K562 (cell line): ENCODE results near the gene HOXB3.

Experiments used
- BCLAF1 ChIP-seq, 2 experiments: fragments of 450-650 bp in 1 of 2; IDR thresholded peaks; 2 replicates each; pipeline ENCODE4 v1.6.1; 2011 to 2017; ENCODE audit warnings: low read depth in 2 of 2, antibody characterized with exemption in 1 of 2, borderline replicate concordance in 1 of 2, low read length in 1 of 2, mild to moderate bottlenecking in 1 of 2, mixed read lengths in 1 of 2; ENCODE audit not compliant: control insufficient read depth in 1 of 2
- EP300 ChIP-seq: IDR thresholded peaks from 2 replicates; pipeline ENCODE4 v1.6.1; 2012; ENCODE audit warnings: low read length, improper control_type of control experiment
- JUNB ChIP-seq: fragments of 450-650 bp; formaldehyde crosslinking; conservative IDR thresholded peaks from 2 replicates; pipeline ENCODE4 v1.4.0; 2020; ENCODE audit warnings: mild to moderate bottlenecking
- MTF1 ChIP-seq: fragments of 250-450 bp; sonication (Bioruptor Pico); IDR thresholded peaks from 2 replicates; pipeline ENCODE4 v1.9.0; 2021; ENCODE audit warnings: moderate library complexity, mild to moderate bottlenecking, inconsistent platforms, borderline replicate concordance
- RBM34 ChIP-seq: fragments of 200-400 bp; formaldehyde crosslinking; IDR thresholded peaks from 2 replicates; pipeline ENCODE4 v1.6.1; 2018; ENCODE audit warnings: low read length, borderline replicate concordance; ENCODE audit not compliant: insufficient read depth
- SMARCB1 ChIP-seq: IDR thresholded peaks from 2 replicates; pipeline ENCODE4 v1.6.1; 2011; ENCODE audit warnings: improper control_type of control experiment, low read depth; ENCODE audit not compliant: insufficient read length
- SRF ChIP-seq, 2 experiments: fragments of 250-450, 450-650 bp in 1 of 2; sonication (Bioruptor Pico) in 1 of 2; sonication (generic) in 1 of 2; formaldehyde crosslinking; IDR thresholded peaks; 2 replicates each; pipeline versions ENCODE4 v1.5.0 to v1.5.1; 2020 to 2022; ENCODE audit warnings: mild to moderate bottlenecking in 1 of 2, missing genetic modification reagents in 1 of 2
- ZKSCAN1 ChIP-seq: fragments of 150-350 bp; IDR thresholded peaks from 2 replicates; pipeline ENCODE4 v1.6.1; 2016; ENCODE audit warnings: low read depth, low read length
- ZNF174 ChIP-seq: fragments of 250-450 bp; sonication (Bioruptor Pico); IDR thresholded peaks from 2 replicates; pipeline ENCODE4 v1.4.0; 2020; ENCODE audit warnings: mild to moderate bottlenecking
- TF ChIP-seq, protein P1 (sequence below), 3 experiments: IDR thresholded peaks in 2 of 3; conservative IDR thresholded peaks in 1 of 3; 2 replicates each; pipeline ENCODE4 v1.5.1; 2011 to 2012; ENCODE audit warnings: low read length in 3 of 3, mild to moderate bottlenecking in 3 of 3, control low read depth in 2 of 3, improper control_type of control experiment in 1 of 3, inconsistent platforms in 1 of 3, low read depth in 1 of 3, mixed read lengths in 1 of 3, moderate library complexity in 1 of 3; ENCODE audit not compliant: insufficient read depth in 2 of 3

DNA sequence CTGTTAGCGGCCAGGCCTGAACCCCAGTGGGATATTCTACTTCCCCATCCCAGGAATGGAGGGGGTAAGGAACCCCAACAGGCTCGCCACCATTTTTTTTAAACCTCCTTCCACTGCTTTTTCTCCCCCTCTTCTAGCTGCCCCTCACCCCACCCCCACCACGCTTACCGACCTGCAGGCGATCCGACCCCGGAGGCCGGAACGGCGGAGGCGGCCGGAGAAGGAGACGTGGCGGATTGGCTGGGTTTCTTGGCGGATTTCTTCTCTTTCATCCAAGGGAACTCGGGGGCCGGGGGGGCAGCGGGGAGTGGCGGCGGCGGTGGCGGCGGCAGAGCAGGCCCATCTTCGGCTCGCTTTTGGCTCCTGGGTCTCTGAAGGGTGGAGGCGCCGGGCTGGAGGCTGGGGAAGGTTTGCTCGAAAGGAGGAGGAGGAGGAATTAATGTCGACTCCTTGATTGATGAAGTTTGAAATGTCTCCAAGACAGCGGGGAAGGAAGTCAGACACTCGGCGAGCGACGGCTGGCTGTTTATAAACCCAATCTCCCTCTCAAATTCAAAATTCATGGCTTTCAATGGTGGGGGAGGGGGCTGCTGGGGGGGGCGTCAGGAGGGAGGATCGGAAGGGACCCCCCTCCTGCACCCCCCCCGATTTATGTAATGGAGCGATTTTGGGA lies 45.6 kb downstream of the HOXB3 start:
- TF ChIP-seq RBM34 (no peak), ZNF174 (CRISPR knock-in tag) (no peak), MTF1 (no peak), EP300 (0 out of 2 replicates have a peak, but pooled peaks have one; percentile 5), JUNB (CRISPR knock-in tag) (no peak), SMARCB1 (no peak), ZKSCAN1 (no peak), BCLAF1 (IDR thresholded peaks at IDR 0.05; ENCODE audit: borderline replicate concordance in 1 of 2, control insufficient read depth in 1 of 2, low read depth in 2 of 2, low read length in 1 of 2) (no peak), SRF (CRISPR knock-in tag; IDR thresholded peaks at IDR 0.05) (no peak)
- TF ChIP-seq, protein P1, sequence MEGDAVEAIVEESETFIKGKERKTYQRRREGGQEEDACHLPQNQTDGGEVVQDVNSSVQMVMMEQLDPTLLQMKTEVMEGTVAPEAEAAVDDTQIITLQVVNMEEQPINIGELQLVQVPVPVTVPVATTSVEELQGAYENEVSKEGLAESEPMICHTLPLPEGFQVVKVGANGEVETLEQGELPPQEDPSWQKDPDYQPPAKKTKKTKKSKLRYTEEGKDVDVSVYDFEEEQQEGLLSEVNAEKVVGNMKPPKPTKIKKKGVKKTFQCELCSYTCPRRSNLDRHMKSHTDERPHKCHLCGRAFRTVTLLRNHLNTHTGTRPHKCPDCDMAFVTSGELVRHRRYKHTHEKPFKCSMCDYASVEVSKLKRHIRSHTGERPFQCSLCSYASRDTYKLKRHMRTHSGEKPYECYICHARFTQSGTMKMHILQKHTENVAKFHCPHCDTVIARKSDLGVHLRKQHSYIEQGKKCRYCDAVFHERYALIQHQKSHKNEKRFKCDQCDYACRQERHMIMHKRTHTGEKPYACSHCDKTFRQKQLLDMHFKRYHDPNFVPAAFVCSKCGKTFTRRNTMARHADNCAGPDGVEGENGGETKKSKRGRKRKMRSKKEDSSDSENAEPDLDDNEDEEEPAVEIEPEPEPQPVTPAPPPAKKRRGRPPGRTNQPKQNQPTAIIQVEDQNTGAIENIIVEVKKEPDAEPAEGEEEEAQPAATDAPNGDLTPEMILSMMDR (IDR thresholded peaks at IDR 0.05 in 2 of 3, conservative IDR thresholded peaks at IDR 0.05 in 1 of 3; ENCODE audit: insufficient read depth in 2 of 3, low read depth in 1 of 3, low read length in 3 of 3) = no peak
